MCF 10A (cell line): ENCODE measurements around the gene ATP8B3. TPM values are rescaled to one million over a fixed set of nuclear protein-coding genes. Genes with fewer than 3 reads are reported as not detected.

Experiments
- BruUV-seq: library from RNA; stranded (reverse); fragments of 400-500 nt; replicated peaks from 2 replicates; lab custom pipeline; 2021; lab: Mats Ljungman, UMichigan
- CTCF ChIA-PET: fragments of 300-600 bp; sonication (Branson Sonifier 250); formaldehyde crosslinking; extraction: SDS; loops from one replicate; lab custom pipeline; 2021; ENCODE audit warnings: antibody characterized with exemption, inconsistent platforms; lab: Yijun Ruan, JAX
- POLR2A ChIA-PET: fragments of 300-600, 350-650 bp; sonication (Branson Sonifier 250); formaldehyde crosslinking; extraction: SDS; loops from one replicate; lab custom pipeline; 2020; ENCODE audit warnings: antibody characterized with exemption, inconsistent platforms; lab: Yijun Ruan, JAX
- DNase-seq: peaks from one replicate; pipeline ENCODE4 v3.0.0-alpha.2; 2018; ENCODE audit not compliant: unreplicated experiment
- H3K27ac Mint-ChIP-seq: one replicate; pipeline ENCODE4 v1.8.0; 2022; ENCODE audit warnings: mild to moderate bottlenecking, low read depth, mixed read lengths; ENCODE audit not compliant: unreplicated experiment
- H3K27me3 Mint-ChIP-seq: one replicate; pipeline ENCODE4 v1.8.0; 2022; ENCODE audit warnings: mixed read lengths; ENCODE audit not compliant: insufficient read depth, unreplicated experiment
- H3K36me3 Mint-ChIP-seq: one replicate; pipeline ENCODE4 v1.8.0; 2022; ENCODE audit warnings: mild to moderate bottlenecking, moderate library complexity, mixed read lengths; ENCODE audit not compliant: insufficient read depth, unreplicated experiment
- H3K4me1 Mint-ChIP-seq: one replicate; pipeline ENCODE4 v1.8.0; 2022; ENCODE audit warnings: mixed read lengths; ENCODE audit not compliant: insufficient read depth, unreplicated experiment
- H3K4me3 Mint-ChIP-seq: one replicate; pipeline ENCODE4 v1.8.0; 2022; ENCODE audit warnings: mild to moderate bottlenecking, moderate library complexity, mixed read lengths; ENCODE audit not compliant: unreplicated experiment
- H3K9me3 Mint-ChIP-seq: one replicate; pipeline ENCODE4 v1.8.0; 2022; ENCODE audit warnings: mixed read lengths; ENCODE audit not compliant: unreplicated experiment
- intact Hi-C: fragments of 100-400 bp; cut with micrococcal nuclease; formaldehyde crosslinking; loops from 2 replicates; pipeline ENCODE4 v1.14.1; 2022
- total RNA-seq: library from RNA; stranded (reverse); gene quantifications from 2 replicates; pipeline ENCODE4 v1.2.3, GENCODE V29; 2022
- TF ChIP-seq, protein P1 (sequence below): fragments of 200-600 bp; IDR thresholded peaks from one replicate; pipeline ENCODE4 v1.8.0; 2022; ENCODE audit warnings: antibody characterized with exemption, mild to moderate bottlenecking; ENCODE audit not compliant: unreplicated experiment

The ATP8B3 gene
- total RNA-seq, 1 experiment from 2014 or later: 9.3 TPM

DNA sequence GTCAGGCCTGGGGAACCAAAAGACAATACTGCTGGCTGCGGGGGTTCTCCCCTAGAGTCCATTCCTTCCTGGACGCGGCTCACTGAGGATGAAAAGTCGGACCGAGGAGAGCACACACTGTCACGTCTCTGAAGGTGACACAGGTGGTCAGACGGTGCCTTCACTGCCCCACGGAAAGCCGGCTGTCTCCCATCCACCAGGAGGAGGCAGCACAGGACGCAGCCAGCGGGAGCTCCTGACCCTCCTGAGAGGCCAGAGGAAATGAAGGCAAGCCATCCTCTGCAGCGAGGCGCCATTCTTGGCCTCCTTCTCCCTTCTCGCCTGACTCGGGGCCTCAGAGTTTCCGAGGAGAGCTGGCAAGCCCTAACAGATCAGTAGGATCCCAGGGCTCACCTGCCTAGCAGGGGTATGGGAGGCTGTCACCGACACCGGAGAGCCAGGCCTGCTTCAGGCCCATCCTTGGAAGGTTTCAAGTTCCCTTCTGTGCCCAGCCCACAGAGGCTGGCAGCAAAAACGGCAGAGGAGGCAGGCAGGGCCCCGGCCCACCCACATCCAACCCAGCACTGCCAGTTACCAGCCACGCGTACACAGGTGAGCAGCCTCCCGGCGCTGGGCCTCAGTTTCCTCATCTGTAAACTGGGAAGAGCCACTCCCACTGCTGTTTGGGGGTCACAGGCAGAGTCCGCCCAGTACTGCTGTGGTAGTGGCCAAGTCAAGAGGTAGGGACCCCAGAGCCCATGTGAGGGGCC lies 31.7 kb upstream of the ATP8B3 start:
- no peak overlapping the region for H3K4me3 Mint-ChIP-seq
- CTCF ChIA-PET: interaction anchor here (0.6 to 1.1 kb wide), 3 partner anchors 11 to 17 kb away, joined by 3 to 6 read pairs (median 3); no protein-coding TSS in a partner anchor
- H3K27me3 Mint-ChIP-seq: no peaks in the 10 kb centered on the region
- BruUV-seq: no TSS peak
- no peak for DNase-seq
- H3K36me3 Mint-ChIP-seq: peaks cover 19% of the 10 kb centered on the region
- H3K27ac Mint-ChIP-seq: no peak overlapping the region
- TF ChIP-seq, protein P1, sequence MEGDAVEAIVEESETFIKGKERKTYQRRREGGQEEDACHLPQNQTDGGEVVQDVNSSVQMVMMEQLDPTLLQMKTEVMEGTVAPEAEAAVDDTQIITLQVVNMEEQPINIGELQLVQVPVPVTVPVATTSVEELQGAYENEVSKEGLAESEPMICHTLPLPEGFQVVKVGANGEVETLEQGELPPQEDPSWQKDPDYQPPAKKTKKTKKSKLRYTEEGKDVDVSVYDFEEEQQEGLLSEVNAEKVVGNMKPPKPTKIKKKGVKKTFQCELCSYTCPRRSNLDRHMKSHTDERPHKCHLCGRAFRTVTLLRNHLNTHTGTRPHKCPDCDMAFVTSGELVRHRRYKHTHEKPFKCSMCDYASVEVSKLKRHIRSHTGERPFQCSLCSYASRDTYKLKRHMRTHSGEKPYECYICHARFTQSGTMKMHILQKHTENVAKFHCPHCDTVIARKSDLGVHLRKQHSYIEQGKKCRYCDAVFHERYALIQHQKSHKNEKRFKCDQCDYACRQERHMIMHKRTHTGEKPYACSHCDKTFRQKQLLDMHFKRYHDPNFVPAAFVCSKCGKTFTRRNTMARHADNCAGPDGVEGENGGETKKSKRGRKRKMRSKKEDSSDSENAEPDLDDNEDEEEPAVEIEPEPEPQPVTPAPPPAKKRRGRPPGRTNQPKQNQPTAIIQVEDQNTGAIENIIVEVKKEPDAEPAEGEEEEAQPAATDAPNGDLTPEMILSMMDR: no peak
- intact Hi-C loops: no loop called here
- POLR2A ChIA-PET: no interaction called here
- H3K9me3 Mint-ChIP-seq: no peaks in the 10 kb centered on the region
- H3K4me1 Mint-ChIP-seq: peaks cover 20% of the 10 kb centered on the region

DNA sequence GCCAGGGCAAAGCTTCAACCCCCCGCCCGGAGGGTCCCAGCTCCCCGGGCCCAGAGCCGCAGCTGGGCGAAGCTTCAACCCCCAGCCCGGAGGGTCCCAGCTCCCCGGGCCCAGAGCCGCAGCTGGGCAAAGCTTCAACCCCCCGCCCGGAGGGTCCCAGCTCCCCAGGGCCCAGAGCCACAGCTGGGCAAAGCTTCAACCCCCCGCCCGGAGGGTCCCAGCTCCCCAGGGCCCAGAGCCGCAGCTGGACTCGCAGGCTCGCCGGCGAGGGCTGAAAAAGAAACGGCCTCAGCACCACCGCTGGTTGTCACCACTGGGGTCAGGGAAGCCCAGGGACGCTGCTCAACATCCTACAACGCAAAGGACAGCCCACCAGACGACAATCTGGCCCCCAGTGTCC lies 31.0 kb upstream of the ATP8B3 start:
- TF ChIP-seq, protein P1: no peak
- CTCF ChIA-PET: interaction anchor here (0.6 to 1.1 kb wide), 3 partner anchors 10 to 17 kb away, joined by 3 to 6 read pairs (median 4); no protein-coding TSS in a partner anchor
- H3K4me3 Mint-ChIP-seq: no peak overlapping the region

DNA sequence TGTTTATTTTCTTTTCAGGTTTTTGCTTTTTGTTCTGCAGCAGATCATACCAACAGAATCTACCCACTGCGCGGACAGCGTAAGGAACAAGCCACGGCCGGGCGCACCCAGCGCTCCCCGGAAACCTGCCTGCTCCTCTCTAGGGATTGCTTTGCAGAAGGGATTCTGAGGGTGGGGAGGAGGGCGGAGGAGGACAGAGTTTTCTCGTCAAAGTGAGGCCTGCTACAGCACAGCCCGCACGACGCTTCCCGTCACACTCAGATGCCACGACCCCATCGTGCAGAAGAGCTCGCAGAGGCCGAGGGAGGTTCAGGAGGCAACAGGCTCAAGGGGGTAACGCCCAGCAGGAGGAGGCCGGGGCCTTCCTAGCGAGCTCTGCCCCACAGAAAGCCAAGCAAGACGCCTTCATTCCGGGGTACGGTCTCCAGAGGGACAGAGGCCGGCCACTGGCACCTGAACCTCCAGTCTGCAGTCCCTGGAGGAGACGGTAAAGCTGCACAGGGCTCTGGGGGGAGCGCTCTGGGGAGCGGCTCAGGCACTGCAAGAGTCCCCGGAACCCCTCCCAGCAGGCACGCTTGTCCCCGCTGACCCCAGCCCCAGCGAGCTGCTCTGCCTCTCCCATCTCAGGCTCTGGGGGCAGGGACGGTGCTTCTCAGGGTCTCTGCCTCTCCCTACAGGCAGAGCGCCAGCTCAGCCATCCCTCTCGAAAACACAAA lies 29.3 kb upstream of the ATP8B3 start:
- Mint-ChIP-seq H3K27me3 (no peaks in the 10 kb centered on the region), H3K36me3 (peaks cover 29% of the 10 kb centered on the region), H3K9me3 (no peaks in the 10 kb centered on the region), H3K4me3 (no peak overlapping the region), H3K4me1 (peaks cover 14% of the 10 kb centered on the region), H3K27ac (no peak overlapping the region)
- intact Hi-C loops: no loop called here
- no peak for DNase-seq
- ChIA-PET POLR2A (no interaction called here), CTCF (interaction anchor here (0.5 to 7.3 kb wide), 5 partner anchors 12 to 287 kb away, joined by 3 to 57 read pairs (median 4); no protein-coding TSS in a partner anchor)
- TF ChIP-seq, protein P1: no peak
- BruUV-seq: no TSS peak

More for the DNA sequence above, 31.0 kb upstream of the ATP8B3 start:
- H3K9me3 Mint-ChIP-seq: no peaks in the 10 kb centered on the region
- no peak for DNase-seq
- H3K36me3 Mint-ChIP-seq: peaks cover 19% of the 10 kb centered on the region
- H3K27ac Mint-ChIP-seq: no peak overlapping the region
- POLR2A ChIA-PET: no interaction called here
- peaks cover 20% of the 10 kb centered on the region for H3K4me1 Mint-ChIP-seq
- no peaks in the 10 kb centered on the region for H3K27me3 Mint-ChIP-seq
- BruUV-seq: no TSS peak
- intact Hi-C loops: no loop called here

DNA sequence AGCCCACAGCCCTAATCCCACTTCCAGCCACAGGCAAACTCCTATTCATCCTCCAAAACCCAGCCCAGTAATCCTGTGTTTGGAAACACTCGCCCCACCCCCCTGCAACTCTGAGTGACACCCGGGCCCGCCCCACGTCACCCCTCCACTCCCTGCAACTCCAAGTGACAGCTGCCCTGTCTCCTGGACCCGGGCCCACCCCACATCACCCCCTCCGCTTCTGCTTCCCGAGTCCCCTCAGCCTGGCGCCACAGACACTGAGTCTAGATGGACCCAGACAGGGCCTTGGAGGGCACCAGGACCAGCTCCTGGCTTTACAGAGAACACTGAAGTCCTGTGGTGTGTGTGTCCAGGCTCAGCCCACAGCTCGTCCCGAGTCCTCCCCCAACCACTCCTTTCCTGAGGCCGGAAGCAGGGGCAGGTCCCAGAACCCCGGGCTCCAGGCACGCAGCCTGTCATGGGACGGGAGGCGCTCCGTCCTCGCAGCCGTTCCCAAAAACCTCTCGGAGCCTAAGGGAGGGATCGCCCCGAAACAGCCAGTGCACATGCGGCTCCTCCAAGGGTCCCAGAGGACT lies 28.6 kb upstream of the ATP8B3 start:
- no peak for DNase-seq
- ChIA-PET CTCF (interaction anchor here (1.5 to 7.3 kb wide), 2 partner anchors 13 to 15 kb away, joined by 4 to 57 read pairs; no protein-coding TSS in a partner anchor), POLR2A (no interaction called here)
- Mint-ChIP-seq H3K27me3 (no peaks in the 10 kb centered on the region), H3K27ac (no peak overlapping the region), H3K9me3 (no peaks in the 10 kb centered on the region), H3K4me3 (no peak overlapping the region), H3K4me1 (peaks cover 8% of the 10 kb centered on the region), H3K36me3 (peaks cover 25% of the 10 kb centered on the region)
- intact Hi-C loops: no loop called here
- no TSS peak for BruUV-seq
- TF ChIP-seq, protein P1: no peak
